Endothelial cell of umbilical vein (primary cell): ENCODE results near the gene HLA-B. TPM values are rescaled to one million over a fixed set of nuclear protein-coding genes. Genes with fewer than 3 reads are reported as not detected.

ENCODE experiments used
- BruUV-seq: library from RNA; stranded (reverse); fragments of 400-500 nt; replicated peaks from 2 replicates; lab custom pipeline; 2021; lab: Mats Ljungman, UMichigan
- CTCF ChIA-PET: fragments of 300-600, 350-600 bp; sonication (Branson Sonifier 250); formaldehyde crosslinking; loops from one replicate; lab custom pipeline; 2021; ENCODE audit warnings: antibody characterized with exemption, inconsistent platforms; lab: Charles Lee
- POLR2A ChIA-PET: fragments of 300-600, 350-600 bp; sonication (Branson Sonifier 250); formaldehyde crosslinking; loops from one replicate; lab custom pipeline; 2021; ENCODE audit warnings: antibody characterized with exemption, inconsistent platforms; lab: Charles Lee
- DNase-seq: peaks from one replicate; pipeline ENCODE4 v3.0.0-alpha.2; 2011; ENCODE audit warnings: low read depth, low spot score
- FAIRE-seq: peaks from 2 replicates; lab custom pipeline; 2011; peaks lifted over from hg19 to GRCh38; lab: Jason Lieb, UNC
- H2AFZ ChIP-seq: 2 replicates; pipeline ENCODE4 v1.6.0; 2012; ENCODE audit warnings: low read depth, low read length, control low read depth, inconsistent platforms
- H3K27ac ChIP-seq: 2 replicates; pipeline ENCODE4 v1.5.1; 2011; ENCODE audit warnings: low read depth, mild to moderate bottlenecking, control low read depth, low read length, moderate library complexity; ENCODE audit not compliant: insufficient read depth
- H3K27me3 ChIP-seq, 2 experiments: 2 replicates each; pipeline versions ENCODE4 v1.6.0 to v1.6.1; 2011; ENCODE audit warnings: low read length in 2 of 2, mixed read lengths in 1 of 2; ENCODE audit not compliant: control insufficient read depth in 2 of 2, insufficient read depth in 2 of 2
- H3K36me3 ChIP-seq, 2 experiments: 2 replicates in 1 of 2; 3 replicates in 1 of 2; pipeline ENCODE4 v1.5.1; 2011; ENCODE audit warnings: low read length in 2 of 2, mild to moderate bottlenecking in 1 of 2, moderate library complexity in 1 of 2; ENCODE audit not compliant: control insufficient read depth in 2 of 2, insufficient read depth in 2 of 2; ENCODE audit errors: extremely low read depth in 1 of 2
- H3K4me1 ChIP-seq: 3 replicates; pipeline ENCODE4 v1.5.1; 2011; ENCODE audit warnings: mild to moderate bottlenecking, low read length; ENCODE audit not compliant: control insufficient read depth, insufficient read depth; ENCODE audit errors: extremely low read depth
- H3K4me2 ChIP-seq: 2 replicates; pipeline ENCODE4 v1.6.1; 2011; ENCODE audit warnings: low read length, control low read depth, mixed read lengths; ENCODE audit not compliant: insufficient read depth
- H3K4me3 ChIP-seq, 3 experiments: fragments of 200-600 bp in 1 of 3; sonication (generic), shearing (Covaris generic) in 1 of 3; replicated peaks in 1 of 3; 2 replicates each; pipeline ENCODE4 v1.5.1; 2011 to 2016; ENCODE audit warnings: control low read depth in 3 of 3, low read length in 3 of 3, mild to moderate bottlenecking in 2 of 3, inconsistent platforms in 1 of 3, low read depth in 1 of 3, moderate library complexity in 1 of 3; ENCODE audit not compliant: insufficient read depth in 1 of 3
- H3K79me2 ChIP-seq: 2 replicates; pipeline ENCODE4 v1.6.0; 2012; ENCODE audit warnings: low read length, inconsistent platforms; ENCODE audit not compliant: control insufficient read depth, insufficient read depth
- H3K9ac ChIP-seq: replicated peaks from 2 replicates; pipeline ENCODE3; 2011; ENCODE audit warnings: low read length, control low read depth; ENCODE audit not compliant: insufficient read depth; ENCODE audit errors: extremely low read depth
- H3K9me1 ChIP-seq: replicated peaks from 3 replicates; pipeline ENCODE4 v1.6.0; 2011; ENCODE audit warnings: mild to moderate bottlenecking, low read length; ENCODE audit not compliant: control insufficient read depth, insufficient read depth; ENCODE audit errors: extremely low read depth
- H3K9me3 ChIP-seq: replicated peaks from 2 replicates; pipeline ENCODE4 v1.5.1; 2012; ENCODE audit warnings: low read length, inconsistent platforms; ENCODE audit not compliant: control insufficient read depth, insufficient read depth
- H4K20me1 ChIP-seq: replicated peaks from 2 replicates; pipeline ENCODE3; 2011; ENCODE audit warnings: mild to moderate bottlenecking, low read length; ENCODE audit not compliant: control insufficient read depth, insufficient read depth; ENCODE audit errors: extremely low read depth
- CTCF ChIP-seq, 2 donors: IDR thresholded peaks; 1 replicate in 1 of 2; 2 replicates in 1 of 2; pipeline ENCODE4 v1.5.1; 2011; ENCODE audit warnings: low read length in 2 of 2, mild to moderate bottlenecking in 2 of 2, moderate library complexity in 2 of 2, control low read depth in 1 of 2, inconsistent platforms in 1 of 2, low read depth in 1 of 2; ENCODE audit not compliant: insufficient read depth in 1 of 2; ENCODE audit errors: extremely low read depth in 1 of 2
- EZH2 ChIP-seq: IDR thresholded peaks from 2 replicates; pipeline ENCODE4 v1.6.1; 2012; ENCODE audit warnings: borderline replicate concordance, low read depth, mild to moderate bottlenecking, moderate library complexity, low read length, inconsistent platforms; ENCODE audit not compliant: severe bottlenecking
- FOS ChIP-seq: IDR thresholded peaks from 2 replicates; pipeline ENCODE4 v1.6.1; 2011; ENCODE audit warnings: mild to moderate bottlenecking, low read length, moderate library complexity, borderline replicate concordance; ENCODE audit not compliant: insufficient read depth
- GATA2 ChIP-seq: IDR thresholded peaks from 2 replicates; pipeline ENCODE4 v1.7.0; 2011; ENCODE audit warnings: low read depth, mild to moderate bottlenecking, moderate library complexity, mixed read lengths, low read length; ENCODE audit not compliant: insufficient read length, insufficient read depth
- JUN ChIP-seq: IDR thresholded peaks from 2 replicates; pipeline ENCODE4 v1.6.1; 2011; ENCODE audit warnings: borderline replicate concordance, low read depth; ENCODE audit not compliant: insufficient read length, insufficient read depth
- MYC ChIP-seq: IDR thresholded peaks from one replicate; pipeline ENCODE4 v1.6.1; 2011; ENCODE audit warnings: mild to moderate bottlenecking, low read depth, low read length
- POLR2A ChIP-seq: IDR thresholded peaks from 2 replicates; pipeline ENCODE4 v1.6.1; 2012; ENCODE audit warnings: low read depth, mild to moderate bottlenecking, control low read depth, low read length
- POLR2AphosphoS5 ChIP-seq: IDR thresholded peaks from 2 replicates; pipeline ENCODE4 v1.6.1; 2012; ENCODE audit warnings: low read depth, mild to moderate bottlenecking, control low read depth, low read length, moderate library complexity; ENCODE audit not compliant: insufficient read depth
- dilution Hi-C: fragments of 300-500 bp; cut with MboI; formaldehyde crosslinking; loops from one replicate; pipeline ENCODE4 v1.15.0; 2019; ENCODE audit warnings: low sequenced_read_pairs; ENCODE audit not compliant: extremely low pct_ligation_motif_present
- intact Hi-C: fragments of 100-400 bp; cut with micrococcal nuclease; formaldehyde crosslinking; loops from one replicate; pipeline ENCODE4 v1.10.0; 2022
- polyA plus RNA-seq, 4 experiments: library from polyadenylated mRNA; depleted of rRNA in 3 of 4; stranded (reverse) in 3 of 4; unstranded in 1 of 4; fragments of >200 nt; gene quantifications; 2 replicates each; pipeline versions ENCODE4 v1.2.1 to v1.2.3, GENCODE V29; 2011 to 2012; ENCODE audit warnings: missing spikeins in 1 of 4
- total RNA-seq: library from RNA; stranded (reverse); gene quantifications from 2 replicates; pipeline ENCODE4 v1.2.3, GENCODE V29; 2021
- TF ChIP-seq, protein P1 (sequence below): IDR thresholded peaks from 2 replicates; pipeline ENCODE4 v1.6.1; 2011; ENCODE audit not compliant: insufficient read depth, insufficient read length

The HLA-B gene
- total and polyA plus RNA-seq, 2 donors (not counting 3 experiments of a cell fraction or from before 2014, with no cell fraction given) = 119 to 126 TPM

DNA sequence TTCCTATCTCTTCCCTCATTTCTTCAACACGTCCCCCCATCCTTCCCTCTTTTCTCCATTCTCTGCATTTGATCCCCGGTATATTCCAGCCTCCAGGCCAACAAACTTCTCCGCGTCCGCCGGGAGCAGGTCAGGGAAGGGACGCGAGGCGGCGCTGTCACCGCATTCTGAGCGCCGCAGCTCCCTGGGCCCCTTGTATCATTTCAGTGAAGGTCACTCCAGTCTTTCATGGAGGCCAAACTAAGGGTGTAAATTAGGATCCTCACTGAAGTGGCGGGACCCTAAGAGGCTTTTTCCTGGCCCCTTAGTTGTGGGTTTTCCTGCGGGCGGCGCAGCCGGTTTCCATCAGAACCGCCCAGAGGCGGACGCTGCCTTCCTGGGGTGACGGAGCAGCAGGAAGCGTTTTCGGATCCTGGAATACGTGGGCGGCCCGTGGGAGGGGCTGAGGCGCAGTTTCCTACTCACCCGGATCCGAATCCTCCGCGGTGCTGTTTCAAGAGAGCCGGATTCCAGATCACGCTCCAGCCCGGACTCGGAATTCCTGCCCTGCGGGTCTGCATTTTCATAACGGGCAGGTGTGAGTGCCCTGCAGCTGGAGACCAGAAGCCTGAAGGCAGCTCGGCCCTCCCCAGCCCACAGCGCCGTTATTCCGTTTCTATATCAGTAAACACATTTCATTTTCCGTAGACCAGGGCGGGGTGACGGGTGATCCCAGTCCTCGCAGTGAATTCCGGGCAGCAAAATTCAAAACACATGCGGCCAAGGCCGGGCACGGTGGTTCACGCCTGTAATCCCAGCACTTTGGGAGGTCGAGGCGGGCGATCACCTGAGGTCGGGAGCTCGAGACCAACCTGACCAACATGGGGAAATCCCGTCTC lies 42.8 kb upstream of the HLA-B start:
- H3K9me1 ChIP-seq = no peaks in the 10 kb centered on the region
- peak overlapping the region; percentile 93 for H3K9ac ChIP-seq
- TSS peak; percentile 26 for BruUV-seq
- no peaks in the 10 kb centered on the region for H3K9me3 ChIP-seq
- ChIA-PET POLR2A (interaction anchor here (0.7 kb wide), 1 partner anchor 87 kb away, joined by 5 read pairs; no protein-coding TSS in a partner anchor), CTCF (interaction anchor here (0.7 to 5.7 kb wide), 11 partner anchors 11 to 1296 kb away, joined by 3 to 84 read pairs (median 4); partner anchors contain the start of gene NFKBIL1)
- H3K36me3 ChIP-seq = no peaks in the 10 kb centered on the region
- H3K4me2 ChIP-seq = peak overlapping the region; percentile 87
- no peak for TF ChIP-seq MYC
- TF ChIP-seq CTCF (IDR thresholded peaks at IDR 0.05; ENCODE audit: extremely low read depth in 1 of 2, insufficient read depth in 1 of 2, low read depth in 1 of 2, low read length in 2 of 2) = peak; percentile 89 to 92
- peak; percentile 70 for TF ChIP-seq POLR2A
- no peak for TF ChIP-seq FOS
- TF ChIP-seq EZH2 = no peak
- TF ChIP-seq, protein P1, sequence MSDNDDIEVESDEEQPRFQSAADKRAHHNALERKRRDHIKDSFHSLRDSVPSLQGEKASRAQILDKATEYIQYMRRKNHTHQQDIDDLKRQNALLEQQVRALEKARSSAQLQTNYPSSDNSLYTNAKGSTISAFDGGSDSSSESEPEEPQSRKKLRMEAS = no peak
- TF ChIP-seq JUN = no peak
- TF ChIP-seq GATA2 = no peak
- peak; percentile 68 for TF ChIP-seq POLR2AphosphoS5
- FAIRE-seq = peak; percentile 91
- H2AFZ ChIP-seq = peak overlapping the region; percentile 90
- dilution Hi-C loops (no loop called here), intact Hi-C loops (loop anchor here (1.0 to 5.0 kb wide), 4 partner anchors 17 to 147 kb away; partner anchors contain the start of genes ATP6V1G2 and NFKBIL1)
- peak overlapping the region; percentile 92 for H3K27ac ChIP-seq
- H3K4me3 ChIP-seq = peak overlapping the region; percentile 41 to 81 (median 74)
- no peaks in the 10 kb centered on the region for H3K27me3 ChIP-seq
- H3K4me1 ChIP-seq = peaks cover 36% of the 10 kb centered on the region
- DNase-seq = peak; percentile 93
- no peaks in the 10 kb centered on the region for H4K20me1 ChIP-seq
- peaks cover 38% of the 10 kb centered on the region for H3K79me2 ChIP-seq
